ENCODE measurements around the gene ARHGAP21.

The ARHGAP21 gene

GRCh38 chr10:24533981-24534380, 189.7 kb downstream of the ARHGAP21 start:
- DNase-seq (ENCODE audit: low read depth): no peak
